Gastroesophageal sphincter (tissue), 3 donors: ENCODE data around the gene MTARC2.

Experiments
- EP300 ChIP-seq: sonication (generic); formaldehyde crosslinking; IDR thresholded peaks from one replicate; pipeline ENCODE4 v1.6.1; 2017; ENCODE audit warnings: antibody characterized with exemption, mild to moderate bottlenecking
- POLR2A ChIP-seq, 2 donors: fragments of 450-650 bp; IDR thresholded peaks; one replicate each; pipeline ENCODE4 v1.6.1; 2017; ENCODE audit warnings: antibody characterized with exemption in 2 of 2, mild to moderate bottlenecking in 2 of 2, moderate library complexity in 1 of 2
- TF ChIP-seq, protein P1 (sequence below), 4 experiments: fragments of 200-600 bp in 2 of 4; fragments of 450-650 bp in 2 of 4; sonication (generic) in 1 of 4; IDR thresholded peaks; one replicate each; pipeline ENCODE4 v1.5.1; 2017 to 2019; ENCODE audit warnings: antibody characterized with exemption in 4 of 4, mild to moderate bottlenecking in 2 of 4, moderate library complexity in 2 of 4

DNA sequence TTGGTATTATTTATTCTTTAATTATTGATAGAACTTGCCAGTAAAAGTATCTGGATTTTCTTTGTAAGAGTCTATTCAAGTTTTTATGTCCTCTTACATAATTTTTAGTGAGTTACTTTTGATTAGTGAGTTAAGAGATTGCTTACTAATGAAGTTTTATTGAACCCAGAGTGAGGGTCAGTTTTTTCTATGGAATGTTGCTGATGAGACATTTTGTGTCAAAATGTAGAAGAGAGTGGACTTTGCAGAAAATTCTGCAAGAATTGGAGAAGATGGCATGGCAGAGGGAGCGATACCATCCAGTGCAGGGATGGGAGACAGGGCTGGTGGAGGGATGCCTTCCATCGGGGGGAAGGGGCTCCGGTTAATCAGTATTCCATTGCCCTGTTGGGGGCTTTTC, 11.0 kb downstream of the MTARC2 start:
- TF ChIP-seq, protein P1, sequence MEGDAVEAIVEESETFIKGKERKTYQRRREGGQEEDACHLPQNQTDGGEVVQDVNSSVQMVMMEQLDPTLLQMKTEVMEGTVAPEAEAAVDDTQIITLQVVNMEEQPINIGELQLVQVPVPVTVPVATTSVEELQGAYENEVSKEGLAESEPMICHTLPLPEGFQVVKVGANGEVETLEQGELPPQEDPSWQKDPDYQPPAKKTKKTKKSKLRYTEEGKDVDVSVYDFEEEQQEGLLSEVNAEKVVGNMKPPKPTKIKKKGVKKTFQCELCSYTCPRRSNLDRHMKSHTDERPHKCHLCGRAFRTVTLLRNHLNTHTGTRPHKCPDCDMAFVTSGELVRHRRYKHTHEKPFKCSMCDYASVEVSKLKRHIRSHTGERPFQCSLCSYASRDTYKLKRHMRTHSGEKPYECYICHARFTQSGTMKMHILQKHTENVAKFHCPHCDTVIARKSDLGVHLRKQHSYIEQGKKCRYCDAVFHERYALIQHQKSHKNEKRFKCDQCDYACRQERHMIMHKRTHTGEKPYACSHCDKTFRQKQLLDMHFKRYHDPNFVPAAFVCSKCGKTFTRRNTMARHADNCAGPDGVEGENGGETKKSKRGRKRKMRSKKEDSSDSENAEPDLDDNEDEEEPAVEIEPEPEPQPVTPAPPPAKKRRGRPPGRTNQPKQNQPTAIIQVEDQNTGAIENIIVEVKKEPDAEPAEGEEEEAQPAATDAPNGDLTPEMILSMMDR (IDR thresholded peaks at IDR 0.05), result no peak
- TF ChIP-seq EP300, result no peak
- TF ChIP-seq POLR2A (IDR thresholded peaks at IDR 0.05), result no peak
